GM12878 (cell line): ENCODE results near the gene PAM. TPM values are rescaled to one million over a fixed set of nuclear protein-coding genes. Genes with fewer than 3 reads are reported as not detected.

ENCODE experiments used
- ATAC-seq: fragments of 200-7000 bp; cut with Tn5 transposase; 3 replicates; pipeline ENCODE4 v1.9.1; 2020; ENCODE audit warnings: mild to moderate bottlenecking, moderate library complexity
- BruUV-seq: library from RNA; stranded (reverse); fragments of 400-500 nt; replicated peaks from 2 replicates; lab custom pipeline; 2021; lab: Mats Ljungman, UMichigan
- CTCF ChIA-PET: fragments of 300-600 bp; sonication (Branson Sonifier 250); formaldehyde crosslinking; extraction: SDS; loops from one replicate; lab custom pipeline; 2021; ENCODE audit warnings: inconsistent platforms; lab: Yijun Ruan, JAX
- POLR2A ChIA-PET: fragments of 350-600 bp; formaldehyde crosslinking; extraction: SDS; loops from one replicate; lab custom pipeline; 2021; ENCODE audit warnings: inconsistent platforms; lab: Charles Lee
- RAD21 ChIA-PET: fragments of 300-600 bp; sonication (Branson Sonifier 250); formaldehyde crosslinking; loops from one replicate; lab custom pipeline; 2023; ENCODE audit warnings: antibody characterized with exemption; ENCODE audit not compliant: unreplicated experiment; lab: Charles Lee
- SMC1A ChIA-PET: fragments of 300-600 bp; sonication (Branson Sonifier 250); formaldehyde crosslinking; loops from one replicate; lab custom pipeline; 2023; ENCODE audit not compliant: unreplicated experiment, uncharacterized antibody; lab: Charles Lee
- DNase-seq: peaks from one replicate; pipeline ENCODE4 v3.0.0-alpha.2; 2011; ENCODE audit warnings: low read depth, low spot score
- FAIRE-seq: peaks from 3 replicates; lab custom pipeline; 2011; peaks lifted over from hg19 to GRCh38; lab: Jason Lieb, UNC
- H2AFZ ChIP-seq: 2 replicates; pipeline ENCODE4 v1.6.0; 2011; ENCODE audit warnings: low read depth, low read length, control low read depth; ENCODE audit not compliant: control insufficient read depth
- H3K27ac ChIP-seq: 2 replicates; pipeline ENCODE4 v1.5.1; 2011; ENCODE audit warnings: control low read depth; ENCODE audit not compliant: control insufficient read depth, insufficient read depth
- H3K27me3 ChIP-seq, 2 experiments: replicated peaks in 1 of 2; 2 replicates each; pipeline versions ENCODE4 v1.6.0 to v1.6.1; 2011; ENCODE audit warnings: low read length in 1 of 2; ENCODE audit not compliant: control insufficient read depth in 2 of 2, insufficient read depth in 2 of 2
- H3K36me3 ChIP-seq, 2 experiments: 2 replicates each; pipeline ENCODE4 v1.5.1; 2011; ENCODE audit warnings: low read length in 1 of 2; ENCODE audit not compliant: control insufficient read depth in 2 of 2, insufficient read depth in 2 of 2
- H3K4me1 ChIP-seq: 2 replicates; pipeline ENCODE4 v1.6.1; 2011; ENCODE audit warnings: mild to moderate bottlenecking, low read length, moderate library complexity, mixed read lengths; ENCODE audit not compliant: control insufficient read depth, insufficient read depth
- H3K4me2 ChIP-seq: 2 replicates; pipeline ENCODE4 v1.6.0; 2011; ENCODE audit warnings: control low read depth; ENCODE audit not compliant: control insufficient read depth, insufficient read depth
- H3K4me3 ChIP-seq: fragments of 200-600 bp; sonication (generic); 2 replicates; pipeline ENCODE4 v1.5.1; 2016
- H3K79me2 ChIP-seq: 2 replicates; pipeline ENCODE4 v1.6.0; 2011; ENCODE audit warnings: low read length; ENCODE audit not compliant: control insufficient read depth, insufficient read depth
- H3K9ac ChIP-seq: 2 replicates; pipeline ENCODE4 v1.8.0; 2011; ENCODE audit warnings: low read length, control low read depth, mixed read lengths; ENCODE audit not compliant: control insufficient read depth, insufficient read depth
- H3K9me3 ChIP-seq: replicated peaks from 3 replicates; pipeline ENCODE4 v1.5.1; 2011; ENCODE audit warnings: mild to moderate bottlenecking, low read length; ENCODE audit not compliant: control insufficient read depth, insufficient read depth
- H4K20me1 ChIP-seq: 2 replicates; pipeline ENCODE4 v1.6.0; 2011; ENCODE audit not compliant: control insufficient read depth, insufficient read depth
- BCL11A ChIP-seq: IDR thresholded peaks from 2 replicates; pipeline ENCODE4 v1.6.1; 2011; ENCODE audit warnings: low read depth, low read length
- BHLHE40 ChIP-seq, 2 experiments: fragments of 450-650 bp in 1 of 2; IDR thresholded peaks; 2 replicates each; pipeline ENCODE4 v1.6.1; 2011 to 2017; ENCODE audit warnings: low read depth in 2 of 2, borderline replicate concordance in 1 of 2, improper control_type of control experiment in 1 of 2, low read length in 1 of 2, mild to moderate bottlenecking in 1 of 2
- CHD4 ChIP-seq: fragments of 200-600 bp; sonication (generic); IDR thresholded peaks from 2 replicates; pipeline ENCODE4 v1.6.1; 2016; ENCODE audit warnings: mild to moderate bottlenecking
- EGR1 ChIP-seq, 2 experiments: IDR thresholded peaks; 1 replicate in 1 of 2; 2 replicates in 1 of 2; pipeline ENCODE4 v1.6.1; 2011 to 2012; ENCODE audit warnings: low read depth in 2 of 2, low read length in 2 of 2, borderline replicate concordance in 1 of 2, mild to moderate bottlenecking in 1 of 2, moderate library complexity in 1 of 2
- ESRRA ChIP-seq: IDR thresholded peaks from 2 replicates; pipeline ENCODE4 v1.6.1; 2012; ENCODE audit warnings: mild to moderate bottlenecking, low read length, improper control_type of control experiment
- HDAC2 ChIP-seq: fragments of 200-600 bp; sonication (generic); IDR thresholded peaks from 2 replicates; pipeline ENCODE4 v1.6.1; 2017
- IRF4 ChIP-seq: IDR thresholded peaks from 2 replicates; pipeline ENCODE4 v1.6.1; 2011; ENCODE audit warnings: low read depth, low read length
- NBN ChIP-seq: fragments of 450-650 bp; IDR thresholded peaks from 2 replicates; pipeline ENCODE4 v1.6.1; 2016
- POLR2AphosphoS2 ChIP-seq: IDR thresholded peaks from 2 replicates; pipeline ENCODE4 v1.6.1; 2011; ENCODE audit warnings: low read depth, mild to moderate bottlenecking, low read length, improper control_type of control experiment, moderate library complexity
- SMC3 ChIP-seq: IDR thresholded peaks from 2 replicates; pipeline ENCODE4 v1.6.1; 2011; ENCODE audit warnings: low read length, improper control_type of control experiment, borderline replicate concordance
- SPI1 ChIP-seq: IDR thresholded peaks from 2 replicates; pipeline ENCODE4 v1.6.1; 2011; ENCODE audit warnings: low read depth, mild to moderate bottlenecking, low read length, moderate library complexity, borderline replicate concordance; ENCODE audit not compliant: insufficient read depth
- STAT1 ChIP-seq: fragments of 450-650 bp; conservative IDR thresholded peaks from 2 replicates; pipeline ENCODE4 v1.6.1; 2014; ENCODE audit warnings: antibody characterized with exemption, mild to moderate bottlenecking
- TARDBP ChIP-seq: IDR thresholded peaks from 2 replicates; pipeline ENCODE4 v1.6.1; 2016; ENCODE audit warnings: borderline replicate concordance
- WGBS: methylation state at CpG from one replicate; pipeline ENCODE4 v1.1.6; 2016; ENCODE audit warnings: low lambda C conversion rate; ENCODE audit not compliant: insufficient replicate concordance, insufficient coverage; ENCODE audit errors: missing lambda C conversion rate; 5-methylcytosine and 5-hydroxymethylcytosine counted together
- in situ Hi-C: fragments of 300-500 bp; cut with MboI; formaldehyde crosslinking; loops from 9 replicates; pipeline ENCODE4 v1.14.3; 2018; ENCODE audit warnings: mixed read lengths
- intact Hi-C: fragments of 100-400 bp; cut with micrococcal nuclease; formaldehyde crosslinking; loops from one replicate; pipeline ENCODE4 v1.14.2; 2022; ENCODE audit not compliant: unreplicated experiment
- polyA plus RNA-seq, 11 experiments: library from polyadenylated mRNA; depleted of rRNA in 4 of 11; unstranded in 6 of 11; stranded (reverse) in 5 of 11; fragments of >200 nt; fragmentation: Nextera tagmentation in 4 of 11; fragmentation: Illumina TruSeq in 1 of 11; extraction: Ambion mirVana in 4 of 11; extraction: Trizol in 1 of 11; gene quantifications; 1 replicate in 1 of 11; 2 replicates in 10 of 11; pipeline versions ENCODE4 v1.2.1 to v1.2.3, GENCODE V29; 2011 to 2016; ENCODE audit warnings: inconsistent platforms in 2 of 11, missing spikeins in 2 of 11, low read depth in 1 of 11
- total RNA-seq, 4 experiments: library from RNA; depleted of rRNA in 3 of 4; stranded (reverse); fragments of >200 nt in 3 of 4; fragmentation: Illumina TruSeq in 1 of 4; extraction: Trizol in 1 of 4; gene quantifications; 2 replicates each; pipeline versions ENCODE4 v1.2.1 to v1.2.3, GENCODE V29; 2013 to 2021
- TF ChIP-seq, protein P1 (sequence below): IDR thresholded peaks from 2 replicates; pipeline ENCODE4 v1.6.1; 2011; ENCODE audit warnings: mild to moderate bottlenecking, low read depth, low read length, moderate library complexity; ENCODE audit not compliant: insufficient replicate concordance
- TF ChIP-seq, protein P2 (sequence below): fragments of 450-650 bp; IDR thresholded peaks from 2 replicates; pipeline ENCODE4 v1.6.1; 2017; ENCODE audit warnings: antibody characterized with exemption, mild to moderate bottlenecking, moderate library complexity
- TF ChIP-seq, protein P3 (sequence below): IDR thresholded peaks from 2 replicates; pipeline ENCODE4 v1.6.1; 2011; ENCODE audit warnings: borderline replicate concordance, low read depth, mild to moderate bottlenecking, moderate library complexity, mixed read lengths, low read length; ENCODE audit not compliant: insufficient read depth; ENCODE audit errors: extremely low read length

PAM gene
- total and polyA plus RNA-seq, 10 of the 15 experiments (the other 5 are each of a cell fraction or from before 2014, with no cell fraction given): 5.5 to 72.5 (median 15.4) TPM

DNA sequence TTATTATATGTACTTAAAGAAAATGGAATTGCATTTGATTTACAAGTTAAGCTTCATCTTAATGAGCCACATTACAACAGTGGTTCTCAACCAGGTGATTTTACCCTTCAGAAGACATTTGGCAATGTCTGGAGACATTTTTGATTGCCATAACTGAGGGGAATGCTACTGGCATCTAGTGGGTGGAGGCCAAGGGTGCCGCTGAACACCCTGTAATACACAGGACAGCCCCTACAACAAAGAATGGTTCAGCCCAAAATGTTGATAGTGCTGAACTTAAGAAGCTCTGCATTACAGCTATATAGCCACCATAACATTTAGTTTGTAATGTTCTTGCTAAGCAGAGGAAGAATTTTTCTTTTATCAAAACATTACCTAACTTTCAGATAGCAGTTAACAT, 103.1 kb downstream of the PAM start (continued):
- TF ChIP-seq, protein P1, sequence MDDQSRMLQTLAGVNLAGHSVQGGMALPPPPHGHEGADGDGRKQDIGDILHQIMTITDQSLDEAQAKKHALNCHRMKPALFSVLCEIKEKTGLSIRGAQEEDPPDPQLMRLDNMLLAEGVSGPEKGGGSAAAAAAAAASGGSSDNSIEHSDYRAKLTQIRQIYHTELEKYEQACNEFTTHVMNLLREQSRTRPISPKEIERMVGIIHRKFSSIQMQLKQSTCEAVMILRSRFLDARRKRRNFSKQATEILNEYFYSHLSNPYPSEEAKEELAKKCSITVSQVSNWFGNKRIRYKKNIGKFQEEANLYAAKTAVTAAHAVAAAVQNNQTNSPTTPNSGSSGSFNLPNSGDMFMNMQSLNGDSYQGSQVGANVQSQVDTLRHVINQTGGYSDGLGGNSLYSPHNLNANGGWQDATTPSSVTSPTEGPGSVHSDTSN: no peak
- no peak for TF ChIP-seq ESRRA
- TF ChIP-seq, protein P2, sequence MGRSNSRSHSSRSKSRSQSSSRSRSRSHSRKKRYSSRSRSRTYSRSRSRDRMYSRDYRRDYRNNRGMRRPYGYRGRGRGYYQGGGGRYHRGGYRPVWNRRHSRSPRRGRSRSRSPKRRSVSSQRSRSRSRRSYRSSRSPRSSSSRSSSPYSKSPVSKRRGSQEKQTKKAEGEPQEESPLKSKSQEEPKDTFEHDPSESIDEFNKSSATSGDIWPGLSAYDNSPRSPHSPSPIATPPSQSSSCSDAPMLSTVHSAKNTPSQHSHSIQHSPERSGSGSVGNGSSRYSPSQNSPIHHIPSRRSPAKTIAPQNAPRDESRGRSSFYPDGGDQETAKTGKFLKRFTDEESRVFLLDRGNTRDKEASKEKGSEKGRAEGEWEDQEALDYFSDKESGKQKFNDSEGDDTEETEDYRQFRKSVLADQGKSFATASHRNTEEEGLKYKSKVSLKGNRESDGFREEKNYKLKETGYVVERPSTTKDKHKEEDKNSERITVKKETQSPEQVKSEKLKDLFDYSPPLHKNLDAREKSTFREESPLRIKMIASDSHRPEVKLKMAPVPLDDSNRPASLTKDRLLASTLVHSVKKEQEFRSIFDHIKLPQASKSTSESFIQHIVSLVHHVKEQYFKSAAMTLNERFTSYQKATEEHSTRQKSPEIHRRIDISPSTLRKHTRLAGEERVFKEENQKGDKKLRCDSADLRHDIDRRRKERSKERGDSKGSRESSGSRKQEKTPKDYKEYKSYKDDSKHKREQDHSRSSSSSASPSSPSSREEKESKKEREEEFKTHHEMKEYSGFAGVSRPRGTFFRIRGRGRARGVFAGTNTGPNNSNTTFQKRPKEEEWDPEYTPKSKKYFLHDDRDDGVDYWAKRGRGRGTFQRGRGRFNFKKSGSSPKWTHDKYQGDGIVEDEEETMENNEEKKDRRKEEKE: no peak

DNA sequence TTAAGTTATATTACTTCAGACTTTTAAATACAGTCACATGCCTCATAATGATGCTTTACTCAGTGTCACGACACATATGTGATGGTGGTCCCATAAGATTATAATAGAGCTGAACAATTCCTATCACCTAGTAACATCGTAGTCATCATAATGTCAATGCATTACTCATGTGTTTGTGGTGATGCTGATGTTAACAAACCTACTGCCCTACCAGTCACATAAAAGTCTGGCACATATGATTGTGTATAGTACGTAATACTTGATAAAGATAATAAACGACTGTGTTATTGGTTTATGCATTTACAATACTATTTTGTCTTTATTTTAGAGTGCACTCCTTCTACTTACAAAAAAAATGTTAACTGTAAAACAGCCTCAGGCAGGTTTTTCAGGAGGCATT, 103.7 kb downstream of the PAM start:
- WGBS: 88% methylated on average over 4 of the region's 4 CpGs
- TF ChIP-seq EGR1 (IDR thresholded peaks at IDR 0.05; ENCODE audit: borderline replicate concordance in 1 of 2, low read depth in 2 of 2, low read length in 2 of 2) (no peak), SPI1 (no peak), NBN (no peak), POLR2AphosphoS2 (no peak), SMC3 (no peak), BHLHE40 (IDR thresholded peaks at IDR 0.05; ENCODE audit: borderline replicate concordance in 1 of 2, low read depth in 2 of 2, low read length in 1 of 2) (no peak), IRF4 (no peak), TARDBP (no peak), HDAC2 (no peak), STAT1 (no peak), CHD4 (no peak), BCL11A (no peak)
- TF ChIP-seq, protein P3, sequence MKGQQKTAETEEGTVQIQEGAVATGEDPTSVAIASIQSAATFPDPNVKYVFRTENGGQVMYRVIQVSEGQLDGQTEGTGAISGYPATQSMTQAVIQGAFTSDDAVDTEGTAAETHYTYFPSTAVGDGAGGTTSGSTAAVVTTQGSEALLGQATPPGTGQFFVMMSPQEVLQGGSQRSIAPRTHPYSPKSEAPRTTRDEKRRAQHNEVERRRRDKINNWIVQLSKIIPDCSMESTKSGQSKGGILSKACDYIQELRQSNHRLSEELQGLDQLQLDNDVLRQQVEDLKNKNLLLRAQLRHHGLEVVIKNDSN: no peak
- TF ChIP-seq, protein P1: no peak

More for the DNA sequence above, 103.7 kb downstream of the PAM start:
- no peak overlapping the region for H3K4me2 ChIP-seq
- SMC1A ChIA-PET: interaction anchor here (0.8 to 1.9 kb wide), 4 partner anchors 10 to 67 kb away, joined by 3 to 7 read pairs (median 4); no protein-coding TSS in a partner anchor
- CTCF ChIA-PET: interaction anchor here (0.9 to 1.2 kb wide), 2 partner anchors 10 to 177 kb away, joined by 3 read pairs; no protein-coding TSS in a partner anchor
- no peaks in the 10 kb centered on the region for H3K27me3 ChIP-seq
- RAD21 ChIA-PET: no interaction called here
- DNase-seq: no peak
- H3K4me3 ChIP-seq: no peak overlapping the region
- intact Hi-C loops (no loop called here), in situ Hi-C loops (no loop called here)
- POLR2A ChIA-PET: no interaction called here
- H4K20me1 ChIP-seq: no peaks in the 10 kb centered on the region
- no peak overlapping the region for H3K27ac ChIP-seq
- no peaks in the 10 kb centered on the region for H3K79me2 ChIP-seq
- no peaks in the 10 kb centered on the region for H3K9me3 ChIP-seq
- no peak for ATAC-seq
- BruUV-seq: no TSS peak
- H3K9ac ChIP-seq: no peak overlapping the region
- no peak for FAIRE-seq
- no peaks in the 10 kb centered on the region; a peak in 1 of 4 replicates for H3K36me3 ChIP-seq
- no peaks in the 10 kb centered on the region for H3K4me1 ChIP-seq
- H2AFZ ChIP-seq: no peak overlapping the region
